ENCODE measurements around the gene EIF4E2. TPM values are rescaled to one million over a fixed set of nuclear protein-coding genes. Genes with fewer than 3 reads are reported as not detected.

The EIF4E2 gene
- total RNA-seq, 1 donor from 2014 or later, result 112 TPM

GRCh38 chr2:232556426-232556825 lies 5.9 kb downstream of the EIF4E2 start:
- no peaks in the 10 kb centered on the region for H3K27me3 ChIP-seq (ENCODE audit: insufficient read depth, low read length)
- H3K27ac ChIP-seq (ENCODE audit: low read depth, low read length), result no peak overlapping the region
- no peaks in the 10 kb centered on the region for H3K9me3 Mint-ChIP-seq (ENCODE audit: unreplicated experiment)
- no peak for FAIRE-seq
- H3K4me1 Mint-ChIP-seq (ENCODE audit: low read depth, unreplicated experiment), result peaks cover 32% of the 10 kb centered on the region
- H3K4me1 ChIP-seq (ENCODE audit: insufficient read depth, low read length), result peaks cover 5% of the 10 kb centered on the region
- no peak overlapping the region for H3K9ac ChIP-seq (ENCODE audit: low read length)
- no peak overlapping the region for H2AFZ ChIP-seq (ENCODE audit: low read depth, low read length)
- H4K20me1 ChIP-seq (ENCODE audit: insufficient read depth, low read length), result peaks cover 66% of the 10 kb centered on the region
- TF ChIP-seq EZH2 (IDR thresholded peaks at IDR 0.05; ENCODE audit: insufficient read depth, low read length) (no peak), CTCF (IDR thresholded peaks at IDR 0.05; ENCODE audit: insufficient read depth, low read depth, low read length) (no peak)
- no peak overlapping the region for H3K4me3 Mint-ChIP-seq (ENCODE audit: unreplicated experiment)
- no peak overlapping the region for H3K4me3 ChIP-seq (ENCODE audit: insufficient read depth, low read depth, low read length)
- no peak overlapping the region for H3K27ac Mint-ChIP-seq (ENCODE audit: unreplicated experiment)
- H3K36me3 ChIP-seq (ENCODE audit: insufficient read depth, low read length), result peaks cover 30% of the 10 kb centered on the region
- peaks cover 15% of the 10 kb centered on the region for H3K36me3 Mint-ChIP-seq (ENCODE audit: low read depth, unreplicated experiment)
- H3K27me3 Mint-ChIP-seq (ENCODE audit: low read depth, unreplicated experiment), result no peaks in the 10 kb centered on the region
- no peaks in the 10 kb centered on the region for H3K9me3 ChIP-seq (ENCODE audit: insufficient read depth, low read depth, low read length)
- no peak overlapping the region for H3K4me2 ChIP-seq (ENCODE audit: low read length)
- DNase-seq (ENCODE audit: low read depth), result no peak
- H3K79me2 ChIP-seq (ENCODE audit: insufficient read depth, low read length), result peaks cover 62% of the 10 kb centered on the region

- H3K36me3 Mint-ChIP-seq (ENCODE audit: low read depth, unreplicated experiment), result peaks cover 31% of the 10 kb centered on the region
Observed at GRCh38 chr2:232562515-232563151, 12.1 kb downstream of the EIF4E2 start.

More at GRCh38 chr2:232562515-232563151, 12.1 kb downstream of the EIF4E2 start:
- Histone ChIP-seq H3K27ac (ENCODE audit: low read depth, low read length) (no peak overlapping the region), H2AFZ (ENCODE audit: low read depth, low read length) (no peak overlapping the region), H3K4me1 (ENCODE audit: insufficient read depth, low read length) (peaks cover 2% of the 10 kb centered on the region), H3K4me3 (ENCODE audit: insufficient read depth, low read depth, low read length) (no peak overlapping the region), H4K20me1 (ENCODE audit: insufficient read depth, low read length) (peaks cover 34% of the 10 kb centered on the region), H3K4me2 (ENCODE audit: low read length) (no peak overlapping the region), H3K27me3 (ENCODE audit: insufficient read depth, low read length) (no peaks in the 10 kb centered on the region), H3K9me3 (ENCODE audit: insufficient read depth, low read depth, low read length) (no peaks in the 10 kb centered on the region), H3K79me2 (ENCODE audit: insufficient read depth, low read length) (peaks cover 5% of the 10 kb centered on the region), H3K9ac (ENCODE audit: low read length) (no peak overlapping the region), H3K36me3 (ENCODE audit: insufficient read depth, low read length) (peaks cover 28% of the 10 kb centered on the region)
- no peak for TF ChIP-seq CTCF (IDR thresholded peaks at IDR 0.05; ENCODE audit: insufficient read depth, low read depth, low read length)
- TF ChIP-seq EZH2 (IDR thresholded peaks at IDR 0.05; ENCODE audit: insufficient read depth, low read length), result no peak
- DNase-seq (ENCODE audit: low read depth) (no peak), FAIRE-seq (no peak)
- H3K27ac Mint-ChIP-seq (ENCODE audit: unreplicated experiment), result peak overlapping the region; percentile 78
- H3K27me3 Mint-ChIP-seq (ENCODE audit: low read depth, unreplicated experiment), result no peaks in the 10 kb centered on the region
- no peak overlapping the region for H3K4me3 Mint-ChIP-seq (ENCODE audit: unreplicated experiment)
- H3K4me1 Mint-ChIP-seq (ENCODE audit: low read depth, unreplicated experiment), result peaks cover 12% of the 10 kb centered on the region
- H3K9me3 Mint-ChIP-seq (ENCODE audit: unreplicated experiment), result no peaks in the 10 kb centered on the region

Measured in astrocyte (in vitro differentiated cells and primary cell).